Right lobe of liver (tissue), 4 donors: ENCODE data around the gene OR52N5.

Experiments used
- POLR2A ChIP-seq: fragments of 450-650 bp; IDR thresholded peaks from one replicate; pipeline ENCODE4 v1.6.1; 2017; ENCODE audit warnings: antibody characterized with exemption, mild to moderate bottlenecking
- TF ChIP-seq, protein P1 (sequence below), 4 donors: fragments of 200-600 bp in 3 of 4; fragments of 450-650 bp in 1 of 4; IDR thresholded peaks; one replicate each; pipeline versions ENCODE4 v1.5.1 to v1.8.0; 2016 to 2022; ENCODE audit warnings: antibody characterized with exemption in 4 of 4, mild to moderate bottlenecking in 2 of 4
- donor health status: DM: no; HTN: no; CAD: no.
- donor health status: DM: no; HTN: no; CAD: no.
- donor health status: DM: no; HTN: yes; CAD: no.

DNA sequence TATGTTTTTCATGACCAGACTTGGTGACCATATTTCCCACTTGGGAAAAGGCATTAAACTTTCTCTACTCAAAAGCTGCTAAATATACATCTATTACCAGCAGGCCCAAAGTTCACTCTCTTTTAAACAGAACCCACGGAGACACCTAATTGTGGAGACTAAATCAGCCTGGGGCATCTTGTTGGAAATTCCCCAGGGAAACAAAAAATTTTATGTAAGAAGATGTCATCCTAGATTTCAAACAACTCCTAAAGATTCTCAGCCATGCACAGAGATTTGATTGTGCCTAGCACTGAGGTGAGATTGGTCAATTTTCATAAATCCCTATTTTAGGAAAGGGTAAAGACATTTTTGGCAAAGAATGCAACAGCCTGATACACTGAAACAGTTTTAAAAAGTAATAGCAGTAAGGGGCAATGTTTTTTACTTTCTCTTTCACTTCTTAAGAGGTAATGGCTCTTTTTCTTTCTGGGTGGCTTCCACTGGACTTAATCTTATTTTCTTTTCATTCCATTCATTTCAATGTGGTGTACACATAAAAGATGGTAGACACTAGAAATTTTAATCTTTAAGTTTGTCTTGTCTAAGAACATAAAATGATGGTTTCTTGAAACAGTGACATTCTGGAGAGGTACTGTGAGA, 35.2 kb upstream of the OR52N5 start:
- no peak for TF ChIP-seq POLR2A
- TF ChIP-seq, protein P1, sequence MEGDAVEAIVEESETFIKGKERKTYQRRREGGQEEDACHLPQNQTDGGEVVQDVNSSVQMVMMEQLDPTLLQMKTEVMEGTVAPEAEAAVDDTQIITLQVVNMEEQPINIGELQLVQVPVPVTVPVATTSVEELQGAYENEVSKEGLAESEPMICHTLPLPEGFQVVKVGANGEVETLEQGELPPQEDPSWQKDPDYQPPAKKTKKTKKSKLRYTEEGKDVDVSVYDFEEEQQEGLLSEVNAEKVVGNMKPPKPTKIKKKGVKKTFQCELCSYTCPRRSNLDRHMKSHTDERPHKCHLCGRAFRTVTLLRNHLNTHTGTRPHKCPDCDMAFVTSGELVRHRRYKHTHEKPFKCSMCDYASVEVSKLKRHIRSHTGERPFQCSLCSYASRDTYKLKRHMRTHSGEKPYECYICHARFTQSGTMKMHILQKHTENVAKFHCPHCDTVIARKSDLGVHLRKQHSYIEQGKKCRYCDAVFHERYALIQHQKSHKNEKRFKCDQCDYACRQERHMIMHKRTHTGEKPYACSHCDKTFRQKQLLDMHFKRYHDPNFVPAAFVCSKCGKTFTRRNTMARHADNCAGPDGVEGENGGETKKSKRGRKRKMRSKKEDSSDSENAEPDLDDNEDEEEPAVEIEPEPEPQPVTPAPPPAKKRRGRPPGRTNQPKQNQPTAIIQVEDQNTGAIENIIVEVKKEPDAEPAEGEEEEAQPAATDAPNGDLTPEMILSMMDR (IDR thresholded peaks at IDR 0.05) = no peak
